Calu3 (cell line): Measurements from ENCODE around the gene ADAMTS9. TPM values are rescaled to one million over a fixed set of nuclear protein-coding genes. Genes with fewer than 3 reads are reported as not detected.

ENCODE experiments used
- BruUV-seq: library from RNA; stranded (reverse); fragments of 400-500 nt; replicated peaks from 2 replicates; lab custom pipeline; 2021; lab: Mats Ljungman, UMichigan
- CTCF ChIA-PET: fragments of 300-600 bp; sonication (Branson Sonifier 250); formaldehyde crosslinking; loops from one replicate; lab custom pipeline; 2022; ENCODE audit warnings: antibody characterized with exemption; lab: Charles Lee
- DNase-seq: peaks from one replicate; pipeline ENCODE4 v3.0.0; 2022
- H3K27ac Mint-ChIP-seq: one replicate; pipeline ENCODE4 v1.8.0; 2022; ENCODE audit warnings: mixed read lengths; ENCODE audit not compliant: unreplicated experiment
- H3K27me3 Mint-ChIP-seq: one replicate; pipeline ENCODE4 v1.8.0; 2022; ENCODE audit warnings: mixed read lengths; ENCODE audit not compliant: unreplicated experiment
- H3K36me3 Mint-ChIP-seq: one replicate; pipeline ENCODE4 v1.8.0; 2022; ENCODE audit warnings: mild to moderate bottlenecking, moderate library complexity, mixed read lengths; ENCODE audit not compliant: insufficient read depth, unreplicated experiment
- H3K4me1 Mint-ChIP-seq: one replicate; pipeline ENCODE4 v1.8.0; 2022; ENCODE audit warnings: mild to moderate bottlenecking, low read depth, mixed read lengths; ENCODE audit not compliant: unreplicated experiment
- H3K4me3 Mint-ChIP-seq: one replicate; pipeline ENCODE4 v1.8.0; 2022; ENCODE audit warnings: mild to moderate bottlenecking, low read depth, moderate library complexity, mixed read lengths; ENCODE audit not compliant: unreplicated experiment
- H3K9me3 Mint-ChIP-seq: one replicate; pipeline ENCODE4 v1.8.0; 2022; ENCODE audit warnings: low read depth, mixed read lengths; ENCODE audit not compliant: unreplicated experiment
- CTCF ChIP-seq: fragments of 200-600 bp; IDR thresholded peaks from one replicate; pipeline ENCODE4 v1.8.0; 2022; ENCODE audit warnings: antibody characterized with exemption; ENCODE audit not compliant: unreplicated experiment
- intact Hi-C: fragments of 100-400 bp; cut with micrococcal nuclease; formaldehyde crosslinking; loops from one replicate; pipeline ENCODE4 v1.10.0; 2022; ENCODE audit not compliant: unreplicated experiment
- total RNA-seq: library from RNA; stranded (reverse); gene quantifications from 2 replicates; pipeline ENCODE4 v1.2.3, GENCODE V29; 2022

ADAMTS9 gene
- total RNA-seq, 1 experiment from 2014 or later, result 54.6 TPM

- DNase-seq, result no peak
- no peak for TF ChIP-seq CTCF
- peaks cover 7% of the 10 kb centered on the region for H3K4me1 Mint-ChIP-seq
- no peak overlapping the region for H3K27ac Mint-ChIP-seq
- BruUV-seq, result no TSS peak
- intact Hi-C loops, result no loop called here
- H3K4me3 Mint-ChIP-seq, result no peak overlapping the region
- H3K36me3 Mint-ChIP-seq, result peaks cover 20% of the 10 kb centered on the region
- CTCF ChIA-PET, result no interaction called here
- no peaks in the 10 kb centered on the region for H3K9me3 Mint-ChIP-seq
- no peaks in the 10 kb centered on the region for H3K27me3 Mint-ChIP-seq
These were observed 67.8 kb downstream of the ADAMTS9 start for GRCh38 chr3:64620020-64620419.

- CTCF ChIA-PET, result no interaction called here
- Mint-ChIP-seq H3K9me3 (no peaks in the 10 kb centered on the region), H3K4me3 (no peak overlapping the region), H3K27me3 (no peaks in the 10 kb centered on the region), H3K27ac (no peak overlapping the region), H3K36me3 (peaks cover 26% of the 10 kb centered on the region), H3K4me1 (peaks cover 16% of the 10 kb centered on the region)
- DNase-seq, result no peak
- BruUV-seq, result no TSS peak
- no peak for TF ChIP-seq CTCF
- intact Hi-C loops, result no loop called here
These were observed 68.6 kb downstream of the ADAMTS9 start for GRCh38 chr3:64619216-64619615.

- peaks cover 38% of the 10 kb centered on the region for H3K36me3 Mint-ChIP-seq
These were observed 70.2 kb downstream of the ADAMTS9 start for GRCh38 chr3:64617610-64618009.

GRCh38 chr3:64616953-64617352 is 70.8 kb downstream of the ADAMTS9 start:
- no peak for DNase-seq
- no peak overlapping the region for H3K4me3 Mint-ChIP-seq
- intact Hi-C loops, result no loop called here
- H3K27me3 Mint-ChIP-seq, result no peaks in the 10 kb centered on the region
- no peak for TF ChIP-seq CTCF
- BruUV-seq, result no TSS peak
- H3K36me3 Mint-ChIP-seq, result peaks cover 44% of the 10 kb centered on the region
- H3K27ac Mint-ChIP-seq, result no peak overlapping the region
- peaks cover 36% of the 10 kb centered on the region for H3K4me1 Mint-ChIP-seq
- CTCF ChIA-PET, result no interaction called here
- no peaks in the 10 kb centered on the region for H3K9me3 Mint-ChIP-seq

More at GRCh38 chr3:64617610-64618009, 70.2 kb downstream of the ADAMTS9 start:
- DNase-seq, result no peak
- no peak overlapping the region for H3K27ac Mint-ChIP-seq
- intact Hi-C loops, result no loop called here
- BruUV-seq, result no TSS peak
- H3K9me3 Mint-ChIP-seq, result no peaks in the 10 kb centered on the region
- H3K4me1 Mint-ChIP-seq, result peaks cover 30% of the 10 kb centered on the region
- CTCF ChIA-PET, result no interaction called here
- H3K4me3 Mint-ChIP-seq, result no peak overlapping the region
- TF ChIP-seq CTCF, result no peak
- no peaks in the 10 kb centered on the region for H3K27me3 Mint-ChIP-seq
